Renal cortical epithelial cell (primary cell): ENCODE results near the gene RASGRP2. TPM values are rescaled to one million over a fixed set of nuclear protein-coding genes. Genes with fewer than 3 reads are reported as not detected.
A peak's percentile ranks its signal among the peaks of the same experiment; 100 is the strongest.

Source experiments
- DNase-seq: peaks from one replicate; pipeline ENCODE4 v3.0.0-alpha.2; 2011; ENCODE audit warnings: low read depth
- total RNA-seq: library from RNA; depleted of rRNA; stranded (reverse); fragments of >200 nt; gene quantifications from 2 replicates; pipeline ENCODE4 v1.2.3, GENCODE V29; 2014

Gene RASGRP2
- total RNA-seq, 1 donor from 2014 or later: 0.05 TPM

- DNase-seq: no peak
Measured at GRCh38 chr11:64771861-64772260, 27.9 kb upstream of the RASGRP2 start.

GRCh38 chr11:64770120-64770519 is 26.2 kb upstream of the RASGRP2 start:
- no peak for DNase-seq

GRCh38 chr11:64769283-64769682 is 25.3 kb upstream of the RASGRP2 start:
- no peak for DNase-seq

- no peak for DNase-seq
Measured at GRCh38 chr11:64768300-64768694, 24.4 kb upstream of the RASGRP2 start.

- peak; percentile 36 for DNase-seq
Measured at GRCh38 chr11:64767344-64768299, 23.7 kb upstream of the RASGRP2 start.

GRCh38 chr11:64766881-64767280 is 22.9 kb upstream of the RASGRP2 start:
- DNase-seq: no peak

- no peak for DNase-seq
Measured at GRCh38 chr11:64765851-64766665, 22.1 kb upstream of the RASGRP2 start.

- DNase-seq: no peak
Measured at GRCh38 chr11:64765291-64765850, 21.4 kb upstream of the RASGRP2 start.

- DNase-seq: no peak
Measured at GRCh38 chr11:64764753-64765152, 20.8 kb upstream of the RASGRP2 start.

- DNase-seq: no peak
Measured at GRCh38 chr11:64764040-64764611, 20.2 kb upstream of the RASGRP2 start.

GRCh38 chr11:64763526-64764039 is 19.6 kb upstream of the RASGRP2 start:
- no peak for DNase-seq

GRCh38 chr11:64762674-64763525 is 19.0 kb upstream of the RASGRP2 start:
- peak; percentile 91 for DNase-seq

GRCh38 chr11:64762277-64762673 is 18.3 kb upstream of the RASGRP2 start:
- no peak for DNase-seq

GRCh38 chr11:64760759-64761420 is 16.9 kb upstream of the RASGRP2 start:
- DNase-seq: no peak

- DNase-seq: no peak
Measured at GRCh38 chr11:64759722-64760719, 16.1 kb upstream of the RASGRP2 start, which contains the start of gene PYGM. Gene PYGM, minus strand, starts transcription at chr11:64759974. Its CDS starts 76 bp downstream, at chr11:64759898.

GRCh38 chr11:64759131-64759721 is 15.3 kb upstream of the RASGRP2 start:
- DNase-seq: no peak

- no peak for DNase-seq
Measured at GRCh38 chr11:64758330-64759079, 14.6 kb upstream of the RASGRP2 start.
